Tongue (tissue), 2 donors: Measurements from ENCODE around the gene TMEM37. TPM values are rescaled to one million over a fixed set of nuclear protein-coding genes. Genes with fewer than 3 reads are reported as not detected.
"Not testable (repeated sequence)": the region's sequence is repeated elsewhere in the genome, so short reads cannot be mapped to it uniquely, and the experiment has no call there.

Experiments used
- DNase-seq: peaks from one replicate; pipeline ENCODE4 v3.0.0-alpha.2; 2015
- total RNA-seq: library from RNA; depleted of rRNA; stranded (reverse); fragments of >200 nt; gene quantifications from one replicate; pipeline ENCODE4 v1.2.3, GENCODE V29; 2014

The TMEM37 gene, protein sequence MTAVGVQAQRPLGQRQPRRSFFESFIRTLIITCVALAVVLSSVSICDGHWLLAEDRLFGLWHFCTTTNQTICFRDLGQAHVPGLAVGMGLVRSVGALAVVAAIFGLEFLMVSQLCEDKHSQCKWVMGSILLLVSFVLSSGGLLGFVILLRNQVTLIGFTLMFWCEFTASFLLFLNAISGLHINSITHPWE
- 3.1 TPM for total RNA-seq

DNA sequence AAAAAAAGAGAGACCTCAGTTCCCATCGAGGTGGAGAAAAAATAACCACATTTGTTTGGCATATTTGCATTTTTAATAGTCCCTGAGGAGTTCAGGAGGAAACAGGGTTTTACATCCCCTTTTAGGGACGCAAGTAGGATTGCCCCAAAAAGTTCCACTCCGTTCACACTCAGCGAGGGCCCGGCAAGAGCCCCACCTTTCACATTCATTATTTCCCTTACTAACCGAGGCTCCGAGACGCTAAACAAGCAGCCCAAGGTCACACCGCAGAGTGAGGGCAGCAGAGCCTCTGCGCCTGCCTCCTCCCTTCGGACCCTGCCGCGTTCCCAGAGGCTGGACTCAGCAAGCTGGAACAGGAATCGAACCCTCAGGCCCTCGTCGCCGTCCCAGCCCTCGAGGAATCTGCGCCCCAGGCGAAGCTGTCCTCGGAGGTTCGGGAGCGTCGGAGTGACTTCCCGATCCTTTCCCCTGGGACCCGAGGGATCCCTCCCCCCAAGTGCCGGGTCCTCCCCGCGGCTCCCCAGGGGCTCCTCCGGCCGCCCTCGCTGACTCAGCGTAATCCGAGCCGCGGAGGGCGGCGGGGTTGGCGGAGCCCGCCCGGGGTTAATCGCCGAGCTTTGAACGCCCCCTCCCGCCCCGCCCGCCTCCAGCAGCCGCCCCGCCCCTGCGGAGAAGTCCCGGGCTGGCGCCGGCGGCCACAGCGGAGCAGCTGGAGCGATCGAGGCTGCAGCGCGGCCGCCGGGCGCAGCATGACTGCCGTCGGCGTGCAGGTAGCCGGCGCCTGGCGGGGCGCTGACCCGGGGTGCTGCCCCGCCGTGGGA is at the start of gene TMEM37:
Gene TMEM37 (plus strand): TSS at position 700 of the 821 bp plus-strand sequence. CDS start 50 bp downstream, at position 750.
- peak; percentile 81 for DNase-seq

DNA sequence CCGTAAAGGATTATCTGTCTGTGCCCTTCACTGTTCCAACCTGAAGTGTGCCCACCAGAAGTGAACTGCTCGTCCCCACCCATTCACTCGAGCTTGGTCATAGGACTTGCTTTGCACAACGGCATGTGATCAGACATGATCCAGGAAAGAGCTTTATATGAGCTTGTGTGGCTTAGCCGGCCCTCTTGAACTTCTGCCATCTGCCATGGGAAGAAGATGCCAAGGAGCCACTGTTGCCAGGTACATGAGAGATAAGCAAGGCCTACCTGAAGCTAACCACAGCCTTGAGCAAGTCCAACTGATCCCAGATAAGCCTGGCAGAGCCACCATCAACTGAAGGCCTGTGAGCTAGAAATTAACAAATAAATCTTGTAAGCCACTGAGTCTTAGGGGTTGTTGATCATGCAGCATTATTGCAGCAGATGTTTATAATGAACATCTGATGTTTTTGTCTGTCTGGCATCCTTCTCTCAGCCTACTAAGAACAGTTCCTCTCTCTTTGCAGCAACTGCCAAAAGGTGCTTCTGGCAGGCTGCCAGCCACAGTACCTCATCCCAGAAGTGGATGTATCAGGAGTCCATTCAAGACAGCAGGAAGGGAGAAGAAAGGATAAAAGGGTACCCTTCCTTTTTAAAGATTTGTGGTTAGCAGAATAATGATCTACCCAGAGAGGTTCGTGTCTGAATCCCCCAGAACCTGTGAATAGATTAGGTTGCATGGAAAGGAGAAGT is 48.1 kb upstream of the TMEM37 start:
- DNase-seq: peak; percentile 41

DNA sequence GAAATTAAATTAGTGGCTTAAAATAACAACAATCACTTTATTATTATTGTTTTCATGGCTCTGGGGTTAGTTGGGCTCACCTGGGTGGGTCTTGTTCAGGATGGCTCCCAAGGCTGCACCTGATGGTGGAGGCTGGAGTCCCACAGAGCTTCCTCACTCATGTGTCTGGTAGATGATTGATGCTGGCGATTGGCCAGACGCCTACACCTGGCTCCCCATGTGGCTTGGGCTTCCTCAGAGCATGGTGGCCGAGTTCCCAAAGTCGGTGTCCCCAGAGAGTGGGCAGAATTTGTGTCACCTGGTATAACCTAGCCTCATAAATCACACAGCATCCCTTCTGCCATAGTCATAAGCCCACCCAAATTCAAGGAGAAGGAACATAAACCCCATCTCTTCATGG is 46.7 kb upstream of the TMEM37 start:
- DNase-seq: no peak

DNA sequence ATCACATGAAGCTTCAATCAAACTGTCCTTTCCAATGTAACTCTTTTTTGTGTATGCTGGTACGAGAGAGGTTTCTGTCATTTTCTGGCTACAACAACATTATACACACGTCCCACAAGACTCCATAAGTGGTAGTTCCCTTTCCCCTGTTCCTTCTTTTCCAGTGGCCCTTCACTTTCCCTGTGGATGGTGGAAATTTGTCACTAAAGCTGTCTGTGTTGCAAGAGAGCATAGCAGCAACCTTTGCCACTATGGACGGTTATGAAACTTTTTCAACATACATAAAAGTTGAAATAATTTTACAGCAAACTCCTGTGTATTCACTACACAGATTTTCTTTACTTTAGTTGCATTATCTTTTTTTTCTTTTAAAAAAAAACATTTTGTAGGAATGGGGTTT is 46.2 kb upstream of the TMEM37 start:
- DNase-seq: no peak

DNA sequence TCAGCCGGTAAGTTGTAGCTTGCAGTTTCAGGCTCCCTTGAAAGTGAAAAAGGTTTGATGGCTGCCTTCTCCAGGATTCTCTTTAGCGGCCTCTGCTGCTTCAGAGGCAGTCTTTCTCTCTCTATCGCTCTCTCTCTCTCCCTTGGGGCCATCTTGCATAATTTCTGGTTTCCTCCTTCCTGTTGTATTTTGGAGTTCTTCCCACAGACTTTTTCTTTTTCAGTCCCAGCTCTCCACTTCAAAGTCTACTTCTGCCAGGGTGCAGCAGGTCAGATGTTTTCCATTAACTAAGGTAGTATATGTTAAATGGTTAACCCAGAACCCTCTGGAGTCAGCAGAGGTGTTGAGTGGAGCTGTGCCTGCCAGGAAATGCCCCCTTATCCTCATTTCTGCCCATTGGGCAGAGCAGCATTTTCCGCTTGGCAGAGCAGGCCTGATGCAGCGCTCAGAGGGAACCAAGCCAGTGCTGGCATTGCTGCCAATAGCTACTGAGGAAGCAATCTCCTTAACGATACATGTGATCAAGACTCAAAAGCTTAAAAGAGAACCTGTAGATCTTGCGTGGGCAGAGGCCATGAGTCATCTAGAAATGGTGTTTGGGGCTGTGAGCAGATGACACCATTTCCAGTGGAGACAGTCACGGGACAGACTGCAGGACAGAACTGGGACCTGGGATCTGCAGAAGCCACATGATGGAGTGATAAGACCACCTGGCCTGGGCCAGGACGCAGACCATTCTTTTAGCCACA is 44.1 kb upstream of the TMEM37 start:
- peak; percentile 67 for DNase-seq

DNA sequence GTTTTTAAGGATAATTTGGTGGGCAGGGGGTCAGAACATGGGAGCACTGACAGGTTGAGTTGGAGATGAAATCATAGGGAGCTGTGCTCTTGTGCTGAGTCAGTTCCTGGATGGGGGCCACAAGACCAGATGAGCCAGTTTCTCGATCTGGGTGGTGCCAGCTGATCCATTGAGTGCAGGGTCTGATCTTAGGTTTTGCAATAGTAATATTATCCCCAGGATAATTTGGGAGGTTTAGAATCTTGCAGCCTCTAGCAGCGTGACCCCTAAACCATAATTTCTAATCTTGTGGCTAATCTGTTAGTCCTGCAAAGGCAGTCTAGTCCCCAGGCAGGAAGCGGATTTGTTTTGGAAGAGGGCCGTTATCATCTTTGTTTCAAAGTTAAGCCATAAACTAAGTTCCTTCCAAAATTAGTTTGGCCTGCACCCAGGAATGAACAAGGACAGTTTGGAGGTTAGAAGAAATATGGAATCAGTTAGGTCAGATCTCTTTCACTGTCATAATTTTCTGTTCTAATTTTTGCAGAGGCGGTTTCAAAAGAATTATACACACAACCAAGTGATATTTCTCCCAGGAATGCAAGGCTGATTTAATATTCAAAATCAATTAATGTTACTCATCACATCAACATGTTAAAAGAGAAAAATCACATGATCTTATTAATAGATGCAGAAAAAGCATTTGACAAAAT is 41.9 kb upstream of the TMEM37 start:
- peak; percentile 63 for DNase-seq

DNA sequence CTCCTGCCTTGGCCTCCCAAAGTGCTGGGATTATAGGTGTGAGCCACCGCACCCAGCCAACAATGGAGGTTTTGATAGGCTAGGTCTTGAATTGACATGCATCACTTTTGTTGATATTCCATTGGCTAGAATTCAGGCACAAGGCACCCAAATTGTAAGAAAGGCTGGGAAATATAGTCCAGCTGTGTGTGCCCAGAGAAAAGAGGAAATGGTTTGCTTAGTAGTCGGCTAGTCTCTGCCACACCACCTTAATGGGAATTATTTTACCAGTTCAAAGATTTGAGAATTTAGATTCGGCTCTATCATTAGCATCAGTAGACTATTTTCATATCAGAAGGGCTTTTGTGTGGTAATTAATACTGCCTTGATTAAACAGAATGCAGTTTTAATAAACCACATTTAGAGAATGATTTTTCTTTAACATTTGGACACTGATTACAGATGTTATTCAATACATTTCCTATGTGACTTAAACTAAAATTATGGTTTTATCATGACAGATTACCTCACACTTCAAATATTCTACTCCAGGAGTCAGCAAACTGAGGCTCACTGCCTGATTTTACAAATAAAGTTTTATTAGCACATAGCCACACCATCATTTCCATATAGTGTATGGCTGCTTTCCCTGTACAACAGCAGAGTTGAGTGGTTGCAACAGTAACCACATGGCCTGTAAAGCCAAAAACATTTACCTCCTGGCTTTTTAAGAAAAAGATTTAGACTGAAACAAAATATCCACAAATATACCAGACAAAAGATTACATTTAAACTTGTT is 37.5 kb upstream of the TMEM37 start:
- DNase-seq: no peak

DNA sequence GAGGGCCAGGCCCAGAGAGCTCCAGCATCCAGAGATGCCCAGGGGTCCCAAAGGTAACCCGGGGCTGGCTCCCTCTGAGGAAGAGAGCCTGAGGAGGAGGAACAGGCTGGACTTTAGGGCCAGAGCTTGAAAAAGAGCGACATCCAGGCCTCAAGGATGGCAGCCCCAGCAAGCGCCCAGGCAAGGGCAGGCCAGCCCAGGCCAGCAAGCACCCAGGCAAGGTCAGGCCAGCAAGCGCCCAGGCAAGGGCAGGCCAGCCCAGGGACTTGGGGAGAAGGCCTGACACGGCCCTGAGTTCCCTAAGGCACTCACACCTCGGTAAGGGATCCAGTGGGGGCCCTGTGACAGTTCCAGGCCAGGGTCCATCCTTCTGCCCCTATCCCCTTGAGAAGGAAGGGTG is 34.5 kb upstream of the TMEM37 start:
- DNase-seq: no peak

DNA sequence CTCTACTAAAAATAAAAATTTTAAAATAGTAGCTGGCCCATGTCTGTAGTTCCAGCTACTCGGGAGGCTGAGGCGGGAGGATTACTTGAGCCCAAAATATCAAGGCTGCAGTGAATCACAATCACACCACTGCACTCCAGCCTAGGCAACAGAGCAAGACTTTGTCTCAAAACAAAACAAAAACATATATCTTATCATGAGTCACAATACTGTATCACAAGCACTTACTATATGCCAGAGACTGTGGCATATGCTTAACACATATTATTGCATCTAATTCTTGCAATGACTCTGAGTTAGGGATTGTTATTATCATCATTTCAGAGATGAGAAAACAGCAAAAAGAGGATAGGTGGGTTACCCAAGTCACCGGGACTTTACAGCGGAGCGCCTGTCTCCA is 29.5 kb upstream of the TMEM37 start:
- no peak for DNase-seq

DNA sequence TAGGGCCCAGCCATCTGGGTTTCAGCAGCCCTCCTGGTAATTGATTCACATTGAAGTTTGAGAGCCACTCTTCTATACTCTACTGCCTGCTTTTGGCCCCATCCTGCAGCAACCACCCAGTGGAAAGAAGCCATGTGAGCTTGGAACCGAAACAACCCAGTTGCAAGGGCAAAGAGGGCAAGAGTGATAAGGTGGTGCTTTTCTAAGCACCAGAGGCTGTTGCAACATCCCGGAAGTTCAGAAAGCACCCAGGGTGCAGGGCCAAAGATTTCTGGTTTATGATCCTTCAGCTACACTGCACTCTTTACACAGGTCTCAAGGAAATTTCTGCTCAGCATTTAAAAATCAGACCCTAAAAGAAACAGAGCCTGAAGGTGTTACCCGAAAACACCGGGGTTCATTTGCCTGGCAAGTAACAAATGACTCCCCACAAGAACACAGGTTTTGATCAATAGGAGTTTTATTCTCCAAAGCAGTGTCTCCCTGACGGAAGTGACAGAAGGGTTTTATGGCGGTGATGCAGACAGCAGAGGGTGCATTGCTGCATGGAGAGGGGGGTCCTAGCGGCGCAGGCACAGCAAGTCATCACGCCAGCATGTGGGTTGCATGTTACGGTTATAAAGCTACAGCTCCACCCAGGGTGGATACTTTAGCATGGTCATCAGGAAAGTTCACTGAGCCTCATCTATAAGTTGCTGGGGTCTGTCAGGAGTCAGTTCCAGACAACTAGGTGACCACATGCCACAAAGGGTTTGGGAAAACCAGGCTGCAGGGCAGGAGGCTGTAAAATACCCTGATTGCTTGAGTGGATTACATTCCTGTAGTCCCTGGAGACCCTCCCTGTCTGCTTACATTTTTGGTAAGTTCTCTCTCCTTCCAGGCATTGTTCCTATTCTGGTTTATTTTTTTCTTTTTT is 28.8 kb upstream of the TMEM37 start:
- no peak for DNase-seq

DNA sequence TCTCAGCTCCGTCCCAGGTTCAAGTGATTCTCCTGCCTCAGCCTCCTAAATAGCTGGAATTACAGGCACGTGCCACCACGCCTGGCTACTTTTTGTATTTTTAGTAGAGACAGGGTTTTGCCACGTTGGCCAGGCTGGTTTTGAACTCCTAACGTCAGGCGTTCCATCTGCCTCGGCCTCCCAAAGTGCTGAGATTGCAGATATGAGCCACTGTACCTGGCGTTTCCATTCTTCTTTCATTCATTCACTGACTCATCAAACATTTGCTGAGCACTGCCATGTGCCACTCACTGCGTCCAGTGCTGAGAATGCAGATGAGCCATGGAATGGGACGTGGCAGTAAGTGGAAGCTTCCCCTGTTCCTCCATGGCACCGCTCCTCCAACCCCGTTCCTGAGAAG is 28.0 kb upstream of the TMEM37 start:
- not testable (repeated sequence) for DNase-seq

DNA sequence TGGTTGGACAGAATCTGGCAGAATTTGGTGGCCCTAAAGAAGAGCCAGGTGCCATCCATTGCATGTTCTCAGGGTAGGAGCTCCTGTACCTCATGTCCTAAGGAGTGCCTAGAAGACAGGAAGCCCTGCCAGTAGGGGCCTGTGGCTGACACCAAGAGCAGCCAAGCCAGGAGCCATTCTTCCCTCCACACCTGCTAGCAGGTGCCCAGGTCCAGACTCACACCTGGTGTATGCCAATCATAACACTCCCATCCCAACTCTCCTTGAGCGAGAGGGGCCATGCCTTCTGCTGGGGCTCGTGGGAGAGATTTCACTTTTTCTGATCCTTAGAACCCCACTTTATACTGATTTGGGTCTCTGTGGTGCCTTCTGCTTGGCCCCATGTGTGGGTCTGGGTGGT is 26.5 kb upstream of the TMEM37 start:
- no peak for DNase-seq

DNA sequence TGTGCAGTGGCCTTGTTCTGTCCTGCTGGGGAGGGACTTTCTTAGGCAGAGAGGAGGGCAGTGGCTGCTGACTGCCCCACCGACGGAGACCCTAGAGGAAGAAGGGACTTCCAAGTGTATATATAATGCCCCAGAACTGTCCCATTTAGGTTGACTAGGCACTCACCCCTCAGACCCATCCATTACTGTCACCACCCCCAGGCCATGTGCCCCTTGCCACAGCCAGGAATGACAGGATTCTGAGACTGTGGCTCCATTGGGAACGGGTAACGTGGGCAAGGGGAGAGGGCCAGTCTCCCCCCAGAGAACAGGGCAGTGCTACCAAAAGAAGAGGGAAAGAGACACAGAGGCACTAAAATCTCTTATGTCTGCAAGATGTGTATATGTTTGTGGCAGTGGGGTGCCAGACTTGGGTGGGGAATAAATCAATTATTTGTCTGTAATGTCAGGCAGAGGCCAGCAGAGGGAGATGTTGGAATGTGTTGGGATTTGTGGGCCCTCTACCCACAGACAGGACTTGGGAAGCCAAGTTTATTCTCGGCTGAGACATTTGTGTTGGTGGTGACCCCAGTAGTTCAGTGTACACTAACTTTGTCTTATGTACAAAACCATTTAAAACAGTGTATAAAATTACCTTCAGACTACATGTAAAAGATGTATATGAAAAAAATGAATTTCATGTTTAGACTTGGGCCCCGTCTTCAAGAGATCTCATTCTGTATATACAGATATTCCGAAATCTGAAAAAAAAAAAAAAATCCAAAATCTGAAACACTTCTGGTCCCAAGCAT is 24.0 kb upstream of the TMEM37 start:
- DNase-seq: peak; percentile 81

DNA sequence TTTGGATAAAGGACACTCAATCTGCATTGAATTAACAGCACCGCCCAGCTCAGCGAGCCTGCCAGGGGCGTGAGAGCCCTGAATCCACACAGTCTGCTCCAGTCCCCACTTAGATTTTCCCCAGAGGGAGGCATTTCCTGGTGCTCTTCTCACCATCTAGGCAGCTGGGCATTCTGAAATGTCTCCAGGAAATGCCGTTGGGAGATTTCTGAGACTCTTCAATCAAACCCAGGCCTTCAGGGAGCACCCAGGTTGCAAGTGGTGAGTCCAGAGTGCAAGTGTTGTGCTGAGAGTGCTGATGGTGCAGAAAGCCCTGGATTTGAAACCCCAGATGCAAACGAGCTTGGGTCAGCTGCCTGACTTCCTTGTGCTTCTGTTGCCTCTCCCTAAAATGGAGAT is 23.4 kb upstream of the TMEM37 start:
- no peak for DNase-seq

DNA sequence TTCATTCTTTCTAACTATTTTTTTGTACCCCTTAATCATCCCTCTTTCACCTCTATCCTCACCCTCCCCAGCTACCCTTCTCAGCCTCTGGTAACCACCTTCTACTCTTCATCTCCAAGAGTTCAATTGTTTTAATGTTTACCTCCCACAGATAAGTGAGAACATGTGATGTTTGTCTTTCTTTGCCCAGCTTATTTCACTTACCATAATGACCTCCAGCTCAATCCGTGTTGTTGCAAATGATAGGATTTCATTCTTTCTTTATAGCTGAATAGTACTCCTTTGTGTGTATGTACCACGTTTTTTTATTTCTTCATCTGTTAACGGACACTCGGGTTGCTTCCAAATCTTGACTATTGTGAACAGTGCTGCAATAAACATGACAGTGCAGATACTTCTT is 22.1 kb upstream of the TMEM37 start:
- DNase-seq: no peak

DNA sequence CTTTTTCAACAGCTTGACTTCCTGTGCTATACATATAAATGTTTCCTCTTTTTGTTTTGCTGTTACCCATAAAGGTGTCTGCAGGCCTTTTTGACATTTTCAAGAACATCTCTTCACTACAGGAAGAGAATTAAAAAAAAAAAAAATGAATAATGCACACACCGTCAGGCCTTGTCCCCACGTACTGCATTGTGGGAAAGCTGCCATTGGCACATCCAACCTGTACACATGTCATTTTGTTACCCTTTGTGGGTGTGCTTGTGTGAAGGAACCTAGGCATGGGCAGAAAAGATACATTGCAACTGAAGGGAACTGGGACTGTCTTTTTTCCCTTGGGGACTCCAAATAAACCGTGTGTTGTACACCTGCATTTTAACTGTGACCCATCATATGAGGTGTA is 16.8 kb upstream of the TMEM37 start:
- DNase-seq: no peak

DNA sequence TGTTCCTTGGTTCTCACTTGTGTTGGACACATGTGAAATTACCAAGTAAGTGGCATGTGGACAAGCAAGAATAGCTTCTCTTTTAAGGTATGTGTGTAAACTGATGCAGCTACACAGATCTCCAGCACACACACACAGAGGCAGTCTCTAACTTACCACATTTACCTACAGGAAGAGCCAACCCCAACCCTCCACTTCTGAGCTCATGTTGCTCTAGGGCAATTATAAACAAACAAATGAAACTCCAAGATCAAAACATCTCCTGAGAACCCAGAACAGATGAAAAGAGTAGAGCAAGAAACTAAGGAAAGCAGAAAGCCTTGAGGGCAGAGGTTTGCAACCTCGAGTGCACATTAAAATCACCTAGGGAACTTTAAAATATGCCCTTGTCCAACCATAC is 16.0 kb upstream of the TMEM37 start:
- DNase-seq: no peak

DNA sequence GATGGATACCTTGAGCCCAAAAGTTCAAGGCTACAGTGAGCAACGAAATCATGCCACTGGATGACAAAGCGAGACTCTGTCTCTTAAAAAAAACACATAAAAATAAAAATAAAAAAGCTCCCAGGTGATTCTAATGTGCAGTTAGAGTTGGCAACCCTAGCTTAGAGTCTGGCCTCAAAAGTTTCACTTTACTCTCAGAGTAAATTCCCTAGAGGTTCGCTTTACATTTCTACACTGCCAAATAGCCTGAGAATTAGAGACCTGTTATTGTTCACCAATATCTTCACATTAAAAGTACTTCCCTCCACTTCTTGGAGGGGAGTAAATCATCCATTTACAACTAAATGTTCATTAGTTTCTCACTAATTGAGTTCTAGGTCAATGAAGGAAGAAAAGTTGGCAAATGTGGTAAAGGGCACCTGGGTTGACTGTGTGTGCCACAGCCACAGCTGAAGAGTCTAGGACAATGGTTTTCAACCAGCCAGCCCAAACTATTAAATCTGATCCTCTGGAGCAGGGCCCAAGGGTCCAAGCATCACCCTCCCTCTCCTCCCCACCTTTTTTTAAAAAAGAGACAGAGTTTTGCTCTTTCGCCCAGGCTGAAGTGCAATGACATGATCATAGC is 15.2 kb upstream of the TMEM37 start:
- DNase-seq: no peak

DNA sequence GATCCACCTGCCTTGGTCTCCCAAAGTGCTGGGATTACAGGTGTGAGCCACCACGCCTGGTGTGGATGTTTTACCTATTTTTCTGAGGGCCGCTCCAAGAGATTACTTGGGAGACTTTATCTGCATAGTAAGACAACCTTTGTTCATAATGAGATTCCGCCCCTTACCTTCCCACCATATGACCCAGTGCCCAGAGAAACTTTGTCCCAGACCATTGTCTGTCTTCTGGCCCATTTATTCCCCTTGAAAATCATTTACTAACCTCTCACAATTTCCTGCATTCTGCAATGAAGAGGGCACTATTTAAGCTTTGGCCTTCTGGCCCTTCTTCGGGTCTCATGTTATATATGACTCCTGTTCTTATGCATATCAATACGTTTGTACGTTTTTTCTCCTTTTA is 13.7 kb upstream of the TMEM37 start:
- DNase-seq: no peak
